ENCODE measurements around the gene LHX3.

Gene LHX3

DNA sequence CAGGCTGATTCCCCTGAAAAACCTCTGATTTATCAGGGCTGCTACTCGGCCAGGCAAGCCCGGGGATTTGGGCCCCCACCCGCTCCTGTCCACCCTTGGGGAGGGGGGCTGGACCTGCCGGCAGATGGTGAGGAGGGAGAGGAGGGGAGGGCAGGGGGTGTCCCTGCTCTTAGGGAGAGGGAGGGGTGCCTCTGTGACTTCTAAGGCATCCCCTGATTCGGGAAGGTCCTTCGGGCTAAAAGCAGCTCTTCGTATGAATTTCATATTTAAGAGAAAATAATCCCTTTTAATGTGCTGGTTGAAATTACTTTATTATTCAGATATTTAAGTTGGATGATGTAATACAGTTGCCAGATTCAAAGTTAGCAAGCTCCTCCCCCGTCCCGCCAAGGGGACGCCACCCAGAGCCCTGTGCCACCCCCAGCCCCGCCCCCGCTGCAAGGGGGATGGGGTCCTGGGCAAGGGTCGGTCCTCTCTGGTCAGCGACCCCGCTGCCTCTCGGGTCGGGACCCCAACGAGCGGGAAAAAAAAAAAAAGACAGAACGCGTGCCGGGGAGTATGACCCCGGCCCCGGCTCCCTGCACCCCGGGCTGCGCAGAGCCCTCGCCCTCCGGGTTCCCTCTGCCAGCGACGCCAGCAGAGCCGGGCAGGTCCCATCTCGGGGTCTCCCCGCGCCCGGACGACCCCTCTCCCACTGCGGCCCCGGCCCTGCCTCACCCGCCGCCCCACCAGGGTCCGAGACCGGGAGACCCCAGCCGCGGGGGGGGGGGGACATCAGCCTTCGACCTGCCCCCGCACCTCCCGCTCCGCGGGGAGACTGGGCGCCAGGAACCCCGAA, 12.4 kb downstream of the LHX3 start:
- no peak for TF ChIP-seq POLR2A (IDR thresholded peaks at IDR 0.05; ENCODE audit: low read depth, low read length)
- DNase-seq (ENCODE audit: insufficient read length, low spot score) (no peak), FAIRE-seq (no peak)

DNA sequence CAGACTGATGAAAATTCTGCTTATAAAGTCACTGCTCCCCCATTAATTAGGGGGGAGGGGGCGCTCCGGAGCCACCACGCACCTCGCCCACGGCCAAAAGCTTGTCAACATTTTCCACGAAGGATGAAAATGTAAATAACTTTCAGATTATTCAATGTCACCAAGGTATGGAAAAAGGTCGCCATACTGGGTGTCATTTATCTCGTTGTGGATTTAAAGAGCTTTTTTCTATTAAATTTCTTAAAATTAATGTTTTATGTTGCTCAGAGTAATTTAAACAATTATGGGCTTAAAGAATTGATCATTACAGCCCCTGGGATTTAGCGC, 13.0 kb downstream of the LHX3 start:
- FAIRE-seq (no peak), DNase-seq (ENCODE audit: insufficient read length, low spot score) (no peak)
- no peak for TF ChIP-seq POLR2A (IDR thresholded peaks at IDR 0.05; ENCODE audit: low read depth, low read length)

DNA sequence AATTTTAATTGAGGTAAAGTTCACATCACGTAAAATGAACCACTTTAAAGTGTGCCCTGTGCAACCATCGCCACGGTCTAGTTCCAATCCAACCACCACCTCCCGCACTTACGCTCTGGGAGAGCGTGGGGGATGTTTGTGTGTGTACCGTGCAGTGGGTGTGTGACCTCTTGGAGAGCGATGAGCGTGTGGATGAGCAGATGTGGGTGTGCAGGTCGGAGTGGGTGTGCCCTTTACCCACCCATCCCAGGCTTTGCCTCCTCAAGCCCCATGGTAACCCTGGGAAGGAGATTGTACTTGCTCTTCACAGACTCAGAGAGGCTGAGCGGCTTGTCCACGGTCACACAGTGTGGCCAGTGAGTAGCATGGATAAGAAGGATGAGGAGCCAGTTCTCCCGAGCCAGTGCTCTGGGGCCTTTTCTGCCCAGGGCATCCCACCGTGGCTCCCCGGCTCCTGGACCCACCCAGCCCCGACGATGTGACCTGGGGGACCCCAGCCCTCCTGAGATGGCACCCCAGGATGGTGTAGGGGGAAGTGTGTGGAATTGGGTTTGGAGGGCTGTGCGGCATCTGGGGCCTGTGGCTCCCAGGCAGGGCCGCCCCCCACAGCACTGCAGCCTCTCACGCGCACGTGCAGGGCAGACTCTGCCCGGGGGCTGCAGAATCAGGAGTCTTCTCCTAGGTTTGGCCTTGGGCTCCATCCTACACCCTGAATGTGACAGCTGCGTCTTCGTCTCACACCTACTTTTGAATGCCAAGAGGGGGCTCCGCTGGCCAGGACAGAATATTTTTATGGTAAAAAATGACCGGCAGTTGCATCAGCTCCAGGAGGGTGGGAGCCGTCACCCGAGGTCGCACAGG, 13.6 kb downstream of the LHX3 start:
- no peak for TF ChIP-seq POLR2A (IDR thresholded peaks at IDR 0.05; ENCODE audit: low read depth, low read length)
- no peak for FAIRE-seq
- DNase-seq (ENCODE audit: insufficient read length, low spot score), result no peak

DNA sequence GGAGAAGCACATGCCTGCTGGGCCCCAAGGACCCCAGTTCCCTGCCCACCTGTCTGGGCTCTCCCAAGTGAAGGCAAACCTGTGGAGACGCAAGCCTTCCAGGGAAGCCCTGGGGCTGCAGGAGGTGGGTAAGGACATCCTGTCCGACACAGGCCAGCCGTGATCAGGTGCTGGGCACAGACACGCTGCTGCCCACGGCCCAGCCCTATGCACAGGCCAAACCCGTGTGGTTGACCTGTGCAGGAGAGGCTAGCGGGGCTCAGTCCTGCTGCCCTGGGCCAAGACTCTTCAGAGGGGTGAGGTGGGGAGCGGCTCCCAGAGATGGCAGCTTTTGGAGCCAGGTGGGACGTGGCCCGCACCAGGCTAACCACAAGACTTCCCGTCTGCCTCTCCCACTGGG, 14.3 kb downstream of the LHX3 start:
- no peak for TF ChIP-seq POLR2A (IDR thresholded peaks at IDR 0.05; ENCODE audit: low read depth, low read length)
- no peak for FAIRE-seq
- DNase-seq (ENCODE audit: insufficient read length, low spot score), result no peak

DNA sequence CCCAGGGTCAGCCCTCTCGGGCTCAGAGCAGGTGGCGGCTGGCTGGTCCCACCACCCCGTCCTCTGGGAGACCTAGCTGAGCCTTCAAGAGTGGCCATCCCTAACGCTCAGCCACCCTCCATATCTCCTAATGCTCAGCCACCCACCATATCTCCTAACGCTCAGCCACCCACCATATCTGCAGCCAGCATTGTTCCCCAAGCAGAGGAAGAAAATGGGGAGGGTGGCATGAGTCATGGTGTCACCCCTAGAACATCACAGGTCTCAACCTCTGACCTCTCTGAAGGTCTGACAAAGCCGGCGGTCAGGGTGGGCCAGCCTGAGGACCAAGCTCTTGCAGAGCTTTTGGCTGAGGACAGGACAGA, 14.7 kb downstream of the LHX3 start:
- FAIRE-seq (no peak), DNase-seq (ENCODE audit: insufficient read length, low spot score) (no peak)
- no peak for TF ChIP-seq POLR2A (IDR thresholded peaks at IDR 0.05; ENCODE audit: low read depth, low read length)

DNA sequence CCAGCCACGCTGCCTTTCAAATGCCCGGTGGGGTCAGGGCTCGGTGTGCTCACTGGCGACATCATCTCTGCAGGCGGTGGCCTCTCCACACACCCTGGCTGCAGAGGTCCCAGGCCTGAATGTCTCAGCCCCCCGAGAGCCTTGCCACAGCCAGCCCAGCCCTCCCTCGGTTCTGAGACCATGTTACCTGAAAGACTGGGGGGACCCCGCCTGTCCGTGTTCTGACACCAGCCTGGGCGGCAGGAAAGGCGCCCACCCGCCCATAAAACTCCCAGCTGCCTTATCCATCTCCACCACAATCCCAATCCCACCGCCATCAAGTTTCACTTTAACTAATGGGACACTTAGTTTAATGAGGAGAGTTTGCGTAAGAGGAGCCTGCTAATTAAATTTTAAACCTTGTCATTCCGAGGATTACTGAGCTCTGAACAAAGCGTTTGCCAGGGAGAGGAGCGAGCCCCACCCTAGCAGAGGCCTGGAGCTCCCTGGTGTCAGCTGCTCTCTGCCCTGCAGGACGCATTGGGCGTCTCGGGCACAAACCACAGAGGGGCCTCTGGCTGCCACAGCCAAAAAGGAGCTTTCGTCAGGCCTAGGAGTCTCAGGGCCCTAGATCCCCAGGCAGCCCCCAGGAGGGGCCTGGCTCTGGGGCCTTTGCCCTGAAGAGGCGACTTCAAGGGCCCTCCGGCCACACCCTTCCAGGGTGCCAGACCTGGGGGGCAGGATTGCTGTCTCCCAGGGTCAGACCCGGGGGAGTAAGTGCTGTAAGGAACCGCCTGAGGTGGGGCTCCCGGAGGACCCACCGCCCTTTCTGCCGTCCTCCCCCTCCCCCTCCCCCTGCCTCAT, 15.3 kb downstream of the LHX3 start:
- DNase-seq (ENCODE audit: insufficient read length, low spot score), result no peak
- TF ChIP-seq POLR2A (IDR thresholded peaks at IDR 0.05; ENCODE audit: low read depth, low read length), result no peak
- no peak for FAIRE-seq

DNA sequence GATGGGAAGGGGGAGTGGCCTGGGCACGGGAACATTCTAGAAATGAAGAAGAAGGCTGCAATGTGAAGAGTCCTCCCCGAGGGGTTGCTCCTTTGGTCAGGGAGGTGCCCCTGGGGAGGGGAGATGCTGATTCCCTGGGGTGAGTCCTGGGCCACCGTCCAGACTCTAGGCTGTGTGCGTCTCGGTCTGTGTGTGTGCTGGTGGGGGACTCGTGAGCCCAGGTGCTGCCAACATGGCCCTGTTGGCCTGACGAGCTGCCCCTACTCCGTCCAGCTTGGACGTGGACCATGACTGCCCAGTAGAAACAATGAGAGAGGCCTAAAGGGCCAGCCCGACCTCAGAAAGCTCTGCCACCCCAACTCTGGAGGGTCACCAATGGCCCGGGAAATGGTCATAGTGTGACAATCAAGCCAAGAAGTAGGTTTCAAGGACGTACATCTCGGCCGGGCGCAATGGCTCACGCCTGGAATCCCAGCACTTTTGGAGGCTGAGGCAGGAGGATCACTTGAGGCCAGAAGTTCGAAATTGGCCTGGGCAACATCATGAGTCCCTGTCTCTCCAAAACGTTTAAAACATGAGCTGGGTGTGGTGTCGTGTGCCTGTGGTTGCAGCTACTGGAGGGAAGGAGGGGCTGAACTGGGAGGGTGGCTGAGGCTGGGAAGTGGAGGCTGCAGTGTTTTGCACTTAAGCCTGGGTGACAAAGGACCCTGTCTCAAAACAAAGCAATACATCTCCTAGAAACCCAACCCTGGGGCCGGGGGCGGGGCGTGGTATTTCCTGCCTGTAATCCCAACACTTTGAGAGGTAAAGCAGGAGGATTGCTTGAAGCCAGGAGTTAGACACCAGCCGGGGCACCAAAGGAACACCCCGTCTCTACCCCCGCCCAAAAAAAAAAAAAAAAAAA, 17.0 kb downstream of the LHX3 start:
- TF ChIP-seq POLR2A (IDR thresholded peaks at IDR 0.05; ENCODE audit: low read depth, low read length), result no peak
- FAIRE-seq, result no peak
- no peak for DNase-seq (ENCODE audit: insufficient read length, low spot score)

DNA sequence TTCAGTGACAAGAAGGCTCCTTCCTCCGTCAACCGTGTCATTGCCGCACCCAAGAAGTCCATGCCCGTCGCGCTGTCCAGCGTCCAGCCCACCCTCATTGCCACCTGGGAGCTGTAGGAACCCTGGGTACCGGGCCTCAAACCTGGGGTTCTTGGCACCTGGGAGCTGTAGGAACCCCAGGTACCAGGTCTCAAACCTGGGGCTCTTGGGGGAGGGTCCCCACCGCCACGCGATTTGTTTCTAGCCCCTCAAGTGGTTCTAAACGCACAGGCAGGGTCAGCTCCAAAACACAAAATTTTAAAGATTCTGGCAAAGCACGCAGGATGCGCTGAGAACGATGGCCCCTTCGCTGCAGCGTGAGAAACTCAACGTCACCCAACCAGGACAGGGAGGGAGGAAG, 17.7 kb downstream of the LHX3 start:
- DNase-seq (ENCODE audit: insufficient read length, low spot score) (no peak), FAIRE-seq (no peak)
- TF ChIP-seq POLR2A (IDR thresholded peaks at IDR 0.05; ENCODE audit: low read depth, low read length), result no peak

DNA sequence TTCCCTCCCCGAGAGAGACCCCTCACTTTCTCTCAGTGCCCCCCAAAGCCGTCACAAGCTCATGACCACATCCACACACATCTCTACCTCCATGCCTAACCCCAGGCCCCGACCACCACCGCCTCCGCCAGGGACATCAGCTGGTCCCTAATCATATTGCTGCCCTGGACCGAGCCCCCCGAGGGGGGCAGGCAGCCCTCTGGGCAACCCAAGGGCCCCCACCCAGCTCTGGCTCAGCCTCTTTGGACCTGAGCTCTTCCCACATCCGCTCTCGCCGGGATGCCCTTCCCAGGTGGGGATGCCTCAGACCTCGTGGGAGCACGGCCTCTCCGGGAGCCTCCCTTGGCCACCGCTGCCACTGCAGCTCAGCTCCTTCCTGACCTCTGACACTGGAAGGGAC, 18.5 kb downstream of the LHX3 start:
- no peak for TF ChIP-seq POLR2A (IDR thresholded peaks at IDR 0.05; ENCODE audit: low read depth, low read length)
- FAIRE-seq (no peak), DNase-seq (ENCODE audit: insufficient read length, low spot score) (no peak)

DNA sequence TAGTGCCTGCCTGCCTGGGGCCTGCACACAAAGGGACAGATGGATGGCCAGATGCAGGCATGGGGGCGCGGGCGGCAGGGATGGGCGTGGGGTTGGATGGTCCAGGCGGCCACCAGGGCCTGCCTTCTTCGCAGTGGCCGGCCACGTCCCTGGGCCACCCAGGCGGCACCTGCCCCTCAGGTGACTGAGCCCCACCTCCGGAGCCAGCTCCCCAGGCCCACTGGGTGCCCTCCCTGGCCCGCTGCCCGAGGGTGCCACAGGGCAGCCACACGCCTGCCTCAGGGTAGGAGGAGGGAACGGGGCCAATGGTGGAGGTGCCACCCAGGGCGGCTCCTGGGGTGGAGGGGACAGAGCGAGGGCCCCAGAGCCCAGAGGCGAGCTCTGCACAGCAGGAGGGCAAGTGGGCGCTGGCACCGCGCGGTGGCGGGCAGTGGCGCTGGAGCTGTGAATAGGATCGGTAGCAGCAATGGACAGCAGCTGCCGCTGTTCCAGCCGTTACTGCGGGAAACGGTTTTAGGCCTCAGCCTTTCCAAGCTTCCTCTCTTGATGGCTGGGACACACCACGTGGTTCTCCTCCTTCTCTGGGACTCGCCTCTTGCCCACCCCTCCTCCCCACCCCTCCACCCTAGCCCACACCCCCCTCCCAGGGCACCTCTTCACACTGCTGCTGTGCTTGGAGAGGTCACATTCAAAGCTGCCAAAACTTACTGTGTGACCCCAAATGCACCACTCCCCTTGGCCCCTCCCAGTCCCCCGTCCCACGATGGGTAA, 19.1 kb downstream of the LHX3 start:
- no peak for FAIRE-seq
- TF ChIP-seq POLR2A (IDR thresholded peaks at IDR 0.05; ENCODE audit: low read depth, low read length), result no peak
- DNase-seq (ENCODE audit: insufficient read length, low spot score), result no peak

DNA sequence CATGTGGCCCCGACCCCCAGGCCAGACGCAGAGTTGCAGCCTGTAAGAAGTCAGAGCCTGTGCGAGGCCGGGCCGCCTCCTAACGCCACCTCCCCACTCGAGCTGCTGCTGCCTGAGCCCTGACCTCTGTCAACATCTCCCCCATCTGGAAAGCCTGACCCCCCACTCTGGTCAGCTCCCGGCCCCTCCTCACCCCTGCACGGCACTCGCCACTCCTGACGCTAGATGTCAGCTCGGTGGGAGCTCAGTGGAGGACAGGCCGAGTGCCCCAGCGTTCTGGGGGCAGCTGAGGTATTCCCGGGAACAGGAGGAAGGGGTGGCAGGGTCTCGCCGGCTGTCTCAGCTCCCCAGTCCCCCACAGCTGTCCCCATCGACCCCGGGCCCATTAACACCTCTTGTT, 19.9 kb downstream of the LHX3 start:
- no peak for TF ChIP-seq POLR2A (IDR thresholded peaks at IDR 0.05; ENCODE audit: low read depth, low read length)
- no peak for FAIRE-seq
- DNase-seq (ENCODE audit: insufficient read length, low spot score), result no peak

DNA sequence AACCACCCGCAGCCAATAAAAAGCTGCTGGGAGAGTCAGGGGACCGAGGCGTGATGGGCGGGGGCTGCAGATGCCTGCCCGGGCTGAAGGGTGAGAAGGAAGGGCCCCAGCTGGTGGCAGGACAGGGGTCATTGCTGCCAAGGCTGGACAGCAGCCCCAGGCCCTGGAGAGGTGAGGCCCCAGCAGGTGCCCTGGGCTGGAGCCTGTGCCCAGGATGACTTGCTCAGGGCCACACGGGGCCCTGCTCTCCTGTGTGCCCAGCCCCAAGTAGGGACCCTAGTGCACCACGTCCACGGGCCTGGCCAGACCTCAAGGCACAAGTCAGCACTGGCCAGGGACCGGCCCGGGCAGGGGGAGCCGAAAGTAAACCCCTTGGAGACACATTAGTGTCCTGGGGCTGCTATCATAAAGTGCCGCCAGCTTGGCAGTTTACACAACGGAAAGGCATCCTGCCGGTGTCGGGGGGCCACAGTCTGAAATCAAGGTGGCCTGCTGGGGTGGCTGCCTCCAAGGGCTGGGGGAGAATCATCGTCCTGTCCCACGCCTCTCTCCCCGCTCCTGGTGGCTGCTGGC, 22.0 kb downstream of the LHX3 start:
- no peak for TF ChIP-seq POLR2A (IDR thresholded peaks at IDR 0.05; ENCODE audit: low read depth, low read length)
- DNase-seq (ENCODE audit: insufficient read length, low spot score), result no peak
- no peak for FAIRE-seq

All from H54 (cell line).